OCI-LY7 (cell line): ENCODE results near the gene TYMP. TPM values are rescaled to one million over a fixed set of nuclear protein-coding genes. Genes with fewer than 3 reads are reported as not detected.

Source experiments
- BruUV-seq: library from RNA; stranded (reverse); fragments of 400-500 nt; replicated peaks from 2 replicates; lab custom pipeline; 2021; lab: Mats Ljungman, UMichigan
- CTCF ChIA-PET: fragments of 300-600 bp; sonication (Branson Sonifier 250); formaldehyde crosslinking; loops from one replicate; lab custom pipeline; 2022; ENCODE audit warnings: antibody characterized with exemption; ENCODE audit not compliant: unreplicated experiment; lab: Charles Lee
- POLR2A ChIA-PET: fragments of 300-600 bp; sonication (Branson Sonifier 250); formaldehyde crosslinking; loops from one replicate; lab custom pipeline; 2022; ENCODE audit warnings: antibody characterized with exemption; lab: Charles Lee
- DNase-seq: peaks from one replicate; pipeline ENCODE4 v3.0.0-alpha.2; 2015; ENCODE audit warnings: low spot score
- H2AFZ ChIP-seq: fragments of 200-600 bp; sonication (generic), shearing (Covaris generic); 2 replicates; pipeline ENCODE4 v1.6.1; 2014; ENCODE audit warnings: mild to moderate bottlenecking, antibody characterized with exemption, low read length, moderate library complexity
- H3K27ac ChIP-seq: fragments of 200-600 bp; sonication (generic); 2 replicates; pipeline ENCODE4 v1.5.1; 2014; ENCODE audit warnings: mixed run types, low read depth, mild to moderate bottlenecking, moderate library complexity, low read length, inconsistent platforms; ENCODE audit not compliant: poor library complexity, severe bottlenecking
- H3K36me3 ChIP-seq: fragments of 200-600 bp; sonication (generic); 2 replicates; pipeline ENCODE4 v1.6.1; 2014; ENCODE audit warnings: mild to moderate bottlenecking, antibody characterized with exemption, low read length, moderate library complexity, mixed read lengths; ENCODE audit not compliant: insufficient read depth
- H3K4me1 ChIP-seq: fragments of 200-600 bp; sonication (generic); 2 replicates; pipeline ENCODE4 v1.5.1; 2014; ENCODE audit warnings: mild to moderate bottlenecking, low read length; ENCODE audit not compliant: insufficient read depth, poor library complexity, severe bottlenecking
- H3K4me2 ChIP-seq: fragments of 200-600 bp; sonication (generic); 2 replicates; pipeline ENCODE4 v1.6.1; 2014; ENCODE audit warnings: mild to moderate bottlenecking, low read length
- H3K4me3 ChIP-seq: fragments of 200-600 bp; sonication (generic); 2 replicates; pipeline ENCODE4 v1.5.1; 2014; ENCODE audit warnings: mild to moderate bottlenecking, low read depth, low read length; ENCODE audit not compliant: poor library complexity, severe bottlenecking
- H3K79me2 ChIP-seq: fragments of 200-600 bp; sonication (generic); 2 replicates; pipeline ENCODE4 v1.6.1; 2016; ENCODE audit warnings: low read depth, mild to moderate bottlenecking, low read length, moderate library complexity, mixed read lengths; ENCODE audit not compliant: insufficient read depth
- H3K9me2 ChIP-seq: fragments of 200-600 bp; sonication (generic); 2 replicates; pipeline ENCODE4 v1.6.1; 2016; ENCODE audit warnings: mild to moderate bottlenecking, low read length, mixed read lengths; ENCODE audit not compliant: insufficient read depth
- H3K9me3 ChIP-seq: fragments of 200-600 bp; sonication (generic); 2 replicates; pipeline ENCODE4 v1.6.1; 2014; ENCODE audit warnings: mild to moderate bottlenecking, mixed run types, low read length, mixed read lengths
- H4K20me1 ChIP-seq: fragments of 200-600 bp; sonication (generic); 2 replicates; pipeline ENCODE4 v1.6.1; 2014; ENCODE audit warnings: mild to moderate bottlenecking, antibody characterized with exemption, low read length, moderate library complexity, mixed read lengths; ENCODE audit not compliant: insufficient read depth
- EZH2phosphoT487 ChIP-seq: fragments of 200-600 bp; sonication (generic); IDR thresholded peaks from 2 replicates; pipeline ENCODE4 v1.6.1; 2018; ENCODE audit warnings: low read depth, borderline replicate concordance, mild to moderate bottlenecking, mixed run types, antibody characterized with exemption, low read length, moderate library complexity, mixed read lengths
- intact Hi-C: fragments of 100-400 bp; cut with micrococcal nuclease; formaldehyde crosslinking; loops from one replicate; pipeline ENCODE4 v1.10.0; 2022; ENCODE audit not compliant: unreplicated experiment
- total RNA-seq, 2 experiments: library from RNA; depleted of rRNA in 1 of 2; stranded (reverse); fragments of >200 nt in 1 of 2; shearing (Covaris generic) in 1 of 2; gene quantifications; 2 replicates each; pipeline ENCODE4 v1.2.3, GENCODE V29; 2014 to 2022
- TF ChIP-seq, protein P1 (sequence below): fragments of 200-600 bp; sonication (generic); conservative IDR thresholded peaks from 2 replicates; pipeline ENCODE4 v1.5.1; 2014; ENCODE audit warnings: mild to moderate bottlenecking, antibody characterized with exemption, low read length, moderate library complexity, mixed read lengths

The TYMP gene
- total RNA-seq, 2 experiments from 2014 or later, result 3.9 to 4.0 TPM

DNA sequence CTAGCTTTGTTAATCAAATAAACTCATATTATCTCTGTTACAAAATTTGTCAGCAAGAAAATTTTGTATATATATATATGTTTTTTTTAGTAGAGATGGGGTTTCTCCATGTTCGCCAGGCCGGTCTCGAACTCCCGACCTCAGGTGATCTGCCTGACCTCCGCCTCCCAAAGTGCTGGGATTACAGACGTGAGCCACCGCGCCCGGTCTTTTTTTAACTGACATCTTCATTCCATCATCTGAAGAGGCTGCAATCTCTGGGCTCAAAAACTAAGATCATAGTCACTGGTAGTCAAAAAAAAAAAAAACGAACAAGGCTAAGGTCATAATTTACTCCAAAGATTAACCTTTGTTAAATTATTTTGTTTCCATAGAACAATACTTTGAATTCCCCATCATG is 10.6 kb upstream of the TYMP start:
- Histone ChIP-seq H2AFZ (peak overlapping the region; percentile 64; the same call in 1 of the 2 replicates), H4K20me1 (no peaks in the 10 kb centered on the region), H3K4me3 (no peak overlapping the region), H3K9me2 (no peaks in the 10 kb centered on the region), H3K36me3 (no peaks in the 10 kb centered on the region), H3K4me2 (peak overlapping the region; percentile 75), H3K79me2 (no peaks in the 10 kb centered on the region), H3K4me1 (peaks cover 68% of the 10 kb centered on the region), H3K9me3 (no peaks in the 10 kb centered on the region), H3K27ac (peak overlapping the region; percentile 91)
- TF ChIP-seq, protein P1, sequence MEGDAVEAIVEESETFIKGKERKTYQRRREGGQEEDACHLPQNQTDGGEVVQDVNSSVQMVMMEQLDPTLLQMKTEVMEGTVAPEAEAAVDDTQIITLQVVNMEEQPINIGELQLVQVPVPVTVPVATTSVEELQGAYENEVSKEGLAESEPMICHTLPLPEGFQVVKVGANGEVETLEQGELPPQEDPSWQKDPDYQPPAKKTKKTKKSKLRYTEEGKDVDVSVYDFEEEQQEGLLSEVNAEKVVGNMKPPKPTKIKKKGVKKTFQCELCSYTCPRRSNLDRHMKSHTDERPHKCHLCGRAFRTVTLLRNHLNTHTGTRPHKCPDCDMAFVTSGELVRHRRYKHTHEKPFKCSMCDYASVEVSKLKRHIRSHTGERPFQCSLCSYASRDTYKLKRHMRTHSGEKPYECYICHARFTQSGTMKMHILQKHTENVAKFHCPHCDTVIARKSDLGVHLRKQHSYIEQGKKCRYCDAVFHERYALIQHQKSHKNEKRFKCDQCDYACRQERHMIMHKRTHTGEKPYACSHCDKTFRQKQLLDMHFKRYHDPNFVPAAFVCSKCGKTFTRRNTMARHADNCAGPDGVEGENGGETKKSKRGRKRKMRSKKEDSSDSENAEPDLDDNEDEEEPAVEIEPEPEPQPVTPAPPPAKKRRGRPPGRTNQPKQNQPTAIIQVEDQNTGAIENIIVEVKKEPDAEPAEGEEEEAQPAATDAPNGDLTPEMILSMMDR, result no peak
- no peak for TF ChIP-seq EZH2phosphoT487
- ChIA-PET CTCF (interaction anchor here (0.9 to 1.1 kb wide), 2 partner anchors 11 to 23 kb away, joined by 3 read pairs; partner anchors contain the start of gene TYMP), POLR2A (interaction anchor here (0.7 to 2.1 kb wide), 8 partner anchors 8 to 80 kb away, joined by 3 to 12 read pairs (median 5); partner anchors contain the start of genes LMF2, NCAPH2 and SCO2)
- no peak for DNase-seq
- no TSS peak for BruUV-seq
- intact Hi-C loops, result no loop called here

DNA sequence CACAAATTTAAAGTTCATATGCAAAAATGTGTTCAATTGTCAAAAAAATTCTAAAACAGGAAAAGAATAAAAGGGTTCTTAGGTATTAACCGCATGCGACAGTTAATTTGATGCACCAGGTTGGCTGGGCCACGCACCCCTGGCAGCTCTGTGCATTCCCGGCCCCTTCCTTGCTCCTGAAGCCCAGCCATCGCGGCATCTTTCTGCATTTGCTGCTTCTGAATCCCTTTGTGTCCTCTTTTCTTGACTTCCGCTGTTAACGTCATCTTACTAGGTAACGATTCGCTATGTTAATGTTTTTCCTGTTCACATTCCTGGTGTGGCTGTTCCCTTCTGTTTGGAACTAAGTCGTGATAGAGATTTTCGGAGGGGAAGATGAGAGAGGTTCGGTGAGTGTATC is 8.0 kb upstream of the TYMP start:
- ChIA-PET CTCF (no interaction called here), POLR2A (interaction anchor here (1.9 kb wide), 1 partner anchor 12 kb away, joined by 6 read pairs; the partner anchor contains the start of gene SCO2)
- no peak for TF ChIP-seq EZH2phosphoT487
- TF ChIP-seq, protein P1, result no peak
- Histone ChIP-seq H4K20me1 (no peaks in the 10 kb centered on the region), H3K9me3 (no peaks in the 10 kb centered on the region), H3K4me2 (no peak overlapping the region), H3K4me1 (peaks cover 78% of the 10 kb centered on the region), H3K4me3 (no peak overlapping the region), H3K27ac (no peak overlapping the region), H3K9me2 (no peaks in the 10 kb centered on the region), H3K36me3 (no peaks in the 10 kb centered on the region), H2AFZ (no peak overlapping the region), H3K79me2 (no peaks in the 10 kb centered on the region)
- no peak for DNase-seq
- no TSS peak for BruUV-seq
- intact Hi-C loops, result no loop called here

DNA sequence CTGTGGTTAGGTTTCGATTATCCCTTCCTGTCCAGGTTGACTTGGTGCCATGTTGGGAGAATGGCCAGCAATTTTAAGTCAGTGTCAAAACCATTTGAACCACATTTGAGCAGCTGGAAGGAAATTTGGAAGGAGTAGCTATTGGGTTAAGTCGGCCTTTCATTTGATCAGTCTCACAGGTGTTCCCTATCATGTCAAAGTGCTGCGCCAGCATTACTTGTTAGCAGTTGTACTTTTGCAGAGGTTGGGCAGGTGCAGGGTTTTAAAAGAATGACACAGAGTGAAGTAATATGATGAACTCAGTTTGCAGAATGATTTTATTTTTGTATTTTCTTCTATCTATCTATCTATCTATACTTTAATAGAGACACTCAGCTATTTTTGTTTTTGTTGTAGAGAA is 6.4 kb upstream of the TYMP start:
- no TSS peak for BruUV-seq
- peak overlapping the region; percentile 85 for H3K27ac ChIP-seq
- no peaks in the 10 kb centered on the region for H3K9me3 ChIP-seq
- peaks cover 87% of the 10 kb centered on the region for H3K4me1 ChIP-seq
- ChIA-PET POLR2A (interaction anchor here (0.6 to 1.9 kb wide), 4 partner anchors 11 to 167 kb away, joined by 3 to 6 read pairs (median 3); partner anchors contain the start of gene SCO2), CTCF (no interaction called here)
- peak overlapping the region; percentile 4; the same call in 1 of the 2 replicates for H3K4me2 ChIP-seq
- no peak overlapping the region for H3K4me3 ChIP-seq
- no peaks in the 10 kb centered on the region for H3K9me2 ChIP-seq
- no peaks in the 10 kb centered on the region for H3K79me2 ChIP-seq
- H3K36me3 ChIP-seq, result no peaks in the 10 kb centered on the region
- TF ChIP-seq EZH2phosphoT487, result no peak
- TF ChIP-seq, protein P1, result no peak
- no peaks in the 10 kb centered on the region for H4K20me1 ChIP-seq
- intact Hi-C loops, result no loop called here
- no peak overlapping the region for H2AFZ ChIP-seq
- peak; percentile 36 for DNase-seq
